ENCODE results near the gene SMOC2.

SMOC2 gene

GRCh38 chr6:168647271-168647670, 206.3 kb downstream of the SMOC2 start:
- Histone ChIP-seq H3K36me3 (ENCODE audit: control insufficient read depth, insufficient read depth, low read length) (no peaks in the 10 kb centered on the region), H3K4me3 (ENCODE audit: low read depth, low read length) (no peak overlapping the region), H3K4me1 (ENCODE audit: control insufficient read depth, insufficient read depth, low read length) (peaks cover 3% of the 10 kb centered on the region), H3K9me3 (ENCODE audit: control insufficient read depth, insufficient read depth, low read length) (no peaks in the 10 kb centered on the region), H3K9ac (ENCODE audit: low read depth, low read length) (no peak overlapping the region), H3K27me3 (ENCODE audit: control insufficient read depth, insufficient read depth, low read length) (no peaks in the 10 kb centered on the region)

GRCh38 chr6:168648240-168649125, 207.5 kb downstream of the SMOC2 start:
- peaks cover 3% of the 10 kb centered on the region for H3K4me1 ChIP-seq (ENCODE audit: control insufficient read depth, insufficient read depth, low read length)
- H3K4me3 ChIP-seq (ENCODE audit: low read depth, low read length): no peak overlapping the region
- no peaks in the 10 kb centered on the region for H3K36me3 ChIP-seq (ENCODE audit: control insufficient read depth, insufficient read depth, low read length)
- no peak overlapping the region for H3K9ac ChIP-seq (ENCODE audit: low read depth, low read length)
- no peaks in the 10 kb centered on the region for H3K27me3 ChIP-seq (ENCODE audit: control insufficient read depth, insufficient read depth, low read length)
- no peaks in the 10 kb centered on the region for H3K9me3 ChIP-seq (ENCODE audit: control insufficient read depth, insufficient read depth, low read length)

GRCh38 chr6:168649209-168649608, 208.2 kb downstream of the SMOC2 start:
- Histone ChIP-seq H3K4me1 (ENCODE audit: control insufficient read depth, insufficient read depth, low read length) (peaks cover 3% of the 10 kb centered on the region), H3K9me3 (ENCODE audit: control insufficient read depth, insufficient read depth, low read length) (no peaks in the 10 kb centered on the region), H3K27me3 (ENCODE audit: control insufficient read depth, insufficient read depth, low read length) (no peaks in the 10 kb centered on the region), H3K36me3 (ENCODE audit: control insufficient read depth, insufficient read depth, low read length) (no peaks in the 10 kb centered on the region), H3K9ac (ENCODE audit: low read depth, low read length) (no peak overlapping the region), H3K4me3 (ENCODE audit: low read depth, low read length) (no peak overlapping the region)

DNA sequence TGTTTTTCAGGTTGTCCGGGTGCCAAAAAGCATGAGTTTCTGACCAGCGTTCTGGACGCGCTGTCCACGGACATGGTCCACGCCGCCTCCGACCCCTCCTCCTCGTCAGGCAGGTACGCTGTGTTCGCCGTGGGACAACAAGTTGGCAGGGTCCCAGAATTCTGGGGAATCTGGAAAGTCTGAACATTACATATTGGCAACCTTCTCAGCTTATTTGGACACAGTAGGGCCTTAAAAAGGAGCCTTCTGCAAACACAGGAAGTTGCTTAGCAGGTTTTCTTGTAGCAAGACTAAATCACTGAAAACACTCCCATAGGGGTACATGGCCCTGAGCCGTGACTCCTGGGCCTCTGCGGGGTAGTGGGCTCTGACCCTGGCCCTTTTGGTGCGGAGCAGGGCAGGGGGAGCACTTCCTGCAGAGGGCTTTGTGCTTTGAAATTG, 209.7 kb downstream of the SMOC2 start:
- H3K27me3 ChIP-seq (ENCODE audit: control insufficient read depth, insufficient read depth, low read length): no peaks in the 10 kb centered on the region
- no peak overlapping the region for H3K9ac ChIP-seq (ENCODE audit: low read depth, low read length)
- no peaks in the 10 kb centered on the region for H3K9me3 ChIP-seq (ENCODE audit: control insufficient read depth, insufficient read depth, low read length)
- H3K4me3 ChIP-seq (ENCODE audit: low read depth, low read length): no peak overlapping the region
- no peaks in the 10 kb centered on the region for H3K36me3 ChIP-seq (ENCODE audit: control insufficient read depth, insufficient read depth, low read length)
- H3K4me1 ChIP-seq (ENCODE audit: control insufficient read depth, insufficient read depth, low read length): peaks cover 3% of the 10 kb centered on the region

DNA sequence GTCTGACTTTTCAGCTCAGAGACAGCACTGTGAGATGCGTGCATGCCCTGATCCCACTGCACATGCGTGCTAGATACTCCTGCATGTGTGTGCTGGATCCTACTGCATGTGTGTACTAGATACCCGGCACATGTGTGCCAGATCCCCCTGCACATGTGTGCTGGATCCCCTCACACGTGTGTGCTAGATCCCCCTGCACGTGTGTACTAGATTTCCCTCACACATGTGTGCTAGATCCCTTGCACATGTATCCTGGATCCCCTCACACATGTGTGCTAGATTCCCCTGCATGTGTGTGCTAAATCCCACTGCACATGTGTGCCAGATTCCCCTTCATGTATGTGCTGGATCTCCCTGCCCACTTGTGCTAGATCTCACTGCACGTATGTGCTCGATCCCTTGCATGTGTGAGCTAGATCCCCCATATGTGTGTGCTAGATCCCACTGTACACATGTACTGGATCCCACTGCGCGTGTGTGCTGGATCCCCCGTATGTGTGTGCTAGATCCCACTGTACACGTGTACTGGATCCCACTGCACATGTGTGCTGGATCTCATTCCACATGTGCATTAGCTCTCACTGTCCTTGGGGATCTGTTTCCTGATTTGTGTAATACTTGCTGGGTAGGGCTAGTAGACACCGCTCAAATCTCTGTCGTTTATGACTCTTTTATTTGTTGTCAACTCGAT, 214.6 kb downstream of the SMOC2 start:
- Histone ChIP-seq H3K27me3 (ENCODE audit: control insufficient read depth, insufficient read depth, low read length) (no peaks in the 10 kb centered on the region), H3K4me3 (ENCODE audit: low read depth, low read length) (no peak overlapping the region), H3K4me1 (ENCODE audit: control insufficient read depth, insufficient read depth, low read length) (no peaks in the 10 kb centered on the region), H3K9me3 (ENCODE audit: control insufficient read depth, insufficient read depth, low read length) (no peaks in the 10 kb centered on the region), H3K9ac (ENCODE audit: low read depth, low read length) (no peak overlapping the region), H3K36me3 (ENCODE audit: control insufficient read depth, insufficient read depth, low read length) (no peaks in the 10 kb centered on the region)

GRCh38 chr6:168658059-168658458, 217.1 kb downstream of the SMOC2 start:
- no peaks in the 10 kb centered on the region for H3K27me3 ChIP-seq (ENCODE audit: control insufficient read depth, insufficient read depth, low read length)
- H3K9ac ChIP-seq (ENCODE audit: low read depth, low read length): no peak overlapping the region
- H3K36me3 ChIP-seq (ENCODE audit: control insufficient read depth, insufficient read depth, low read length): no peaks in the 10 kb centered on the region
- no peaks in the 10 kb centered on the region for H3K4me1 ChIP-seq (ENCODE audit: control insufficient read depth, insufficient read depth, low read length)
- H3K4me3 ChIP-seq (ENCODE audit: low read depth, low read length): no peak overlapping the region
- H3K9me3 ChIP-seq (ENCODE audit: control insufficient read depth, insufficient read depth, low read length): no peaks in the 10 kb centered on the region

- Histone ChIP-seq H3K4me3 (ENCODE audit: low read depth, low read length) (no peak overlapping the region), H3K4me1 (ENCODE audit: control insufficient read depth, insufficient read depth, low read length) (no peaks in the 10 kb centered on the region), H3K27me3 (ENCODE audit: control insufficient read depth, insufficient read depth, low read length) (no peaks in the 10 kb centered on the region), H3K9ac (ENCODE audit: low read depth, low read length) (no peak overlapping the region), H3K9me3 (ENCODE audit: control insufficient read depth, insufficient read depth, low read length) (no peaks in the 10 kb centered on the region), H3K36me3 (ENCODE audit: control insufficient read depth, insufficient read depth, low read length) (no peaks in the 10 kb centered on the region)
Observed at GRCh38 chr6:168660400-168660945, 219.5 kb downstream of the SMOC2 start.

GRCh38 chr6:168662301-168662936, 221.4 kb downstream of the SMOC2 start:
- Histone ChIP-seq H3K4me1 (ENCODE audit: control insufficient read depth, insufficient read depth, low read length) (no peaks in the 10 kb centered on the region), H3K9me3 (ENCODE audit: control insufficient read depth, insufficient read depth, low read length) (no peaks in the 10 kb centered on the region), H3K36me3 (ENCODE audit: control insufficient read depth, insufficient read depth, low read length) (no peaks in the 10 kb centered on the region), H3K4me3 (ENCODE audit: low read depth, low read length) (no peak overlapping the region), H3K27me3 (ENCODE audit: control insufficient read depth, insufficient read depth, low read length) (no peaks in the 10 kb centered on the region), H3K9ac (ENCODE audit: low read depth, low read length) (no peak overlapping the region)

GRCh38 chr6:168663041-168663440, 222.1 kb downstream of the SMOC2 start:
- Histone ChIP-seq H3K27me3 (ENCODE audit: control insufficient read depth, insufficient read depth, low read length) (no peaks in the 10 kb centered on the region), H3K9me3 (ENCODE audit: control insufficient read depth, insufficient read depth, low read length) (no peaks in the 10 kb centered on the region), H3K9ac (ENCODE audit: low read depth, low read length) (no peak overlapping the region), H3K4me3 (ENCODE audit: low read depth, low read length) (no peak overlapping the region), H3K4me1 (ENCODE audit: control insufficient read depth, insufficient read depth, low read length) (no peaks in the 10 kb centered on the region), H3K36me3 (ENCODE audit: control insufficient read depth, insufficient read depth, low read length) (no peaks in the 10 kb centered on the region)

DNA sequence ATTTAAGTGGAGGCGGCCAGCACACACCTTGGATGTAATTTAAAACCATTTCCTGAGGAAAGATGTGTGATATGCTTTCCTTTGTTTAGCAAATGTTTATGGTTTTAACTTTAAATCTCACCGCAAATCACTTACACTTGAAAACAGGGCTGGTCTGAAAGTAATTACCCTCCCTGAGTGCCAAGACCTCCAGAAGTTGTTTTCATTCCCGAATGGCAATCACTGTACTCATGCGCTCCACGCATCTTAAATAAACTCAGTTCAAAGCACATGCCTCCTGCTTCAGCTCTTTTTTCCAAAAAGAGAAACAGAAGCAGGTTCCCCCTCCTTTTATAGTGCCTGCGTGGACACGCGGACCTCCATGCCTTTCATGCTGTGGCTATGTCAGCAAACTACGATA, 224.0 kb downstream of the SMOC2 start:
- Histone ChIP-seq H3K9me3 (ENCODE audit: control insufficient read depth, insufficient read depth, low read length) (no peaks in the 10 kb centered on the region), H3K36me3 (ENCODE audit: control insufficient read depth, insufficient read depth, low read length) (no peaks in the 10 kb centered on the region), H3K27me3 (ENCODE audit: control insufficient read depth, insufficient read depth, low read length) (no peaks in the 10 kb centered on the region), H3K9ac (ENCODE audit: low read depth, low read length) (no peak overlapping the region), H3K4me1 (ENCODE audit: control insufficient read depth, insufficient read depth, low read length) (no peaks in the 10 kb centered on the region), H3K4me3 (ENCODE audit: low read depth, low read length) (no peak overlapping the region)

DNA sequence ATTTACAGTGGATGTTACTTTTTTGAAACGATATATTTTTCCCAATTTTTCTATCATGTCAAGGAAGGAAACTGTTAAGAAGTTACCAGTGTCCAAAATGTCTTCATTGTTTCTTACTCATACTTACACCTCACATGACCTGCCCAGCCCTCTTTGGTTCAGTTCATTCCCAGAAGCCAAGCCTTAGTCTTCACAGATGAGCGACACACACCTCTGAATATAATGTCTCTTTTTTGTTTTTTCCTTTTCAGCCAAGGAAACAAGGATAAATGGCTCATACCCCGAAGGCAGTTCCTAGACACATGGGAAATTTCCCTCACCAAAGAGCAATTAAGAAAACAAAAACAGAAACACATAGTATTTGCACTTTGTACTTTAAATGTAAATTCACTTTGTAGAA, 225.2 kb downstream of the SMOC2 start:
- no peaks in the 10 kb centered on the region for H3K4me1 ChIP-seq (ENCODE audit: control insufficient read depth, insufficient read depth, low read length)

More for the DNA sequence above, 225.2 kb downstream of the SMOC2 start:
- Histone ChIP-seq H3K27me3 (ENCODE audit: control insufficient read depth, insufficient read depth, low read length) (no peaks in the 10 kb centered on the region), H3K9me3 (ENCODE audit: control insufficient read depth, insufficient read depth, low read length) (no peaks in the 10 kb centered on the region), H3K4me3 (ENCODE audit: low read depth, low read length) (no peak overlapping the region), H3K9ac (ENCODE audit: low read depth, low read length) (no peak overlapping the region), H3K36me3 (ENCODE audit: control insufficient read depth, insufficient read depth, low read length) (no peaks in the 10 kb centered on the region)

Data from iPS-15b (cell line).